ENCODE measurements around the gene ABCC12.

The ABCC12 gene

GRCh38 chr16:48131201-48131935 is 24.4 kb downstream of the ABCC12 start:
- DNase-seq, result no peak

DNA sequence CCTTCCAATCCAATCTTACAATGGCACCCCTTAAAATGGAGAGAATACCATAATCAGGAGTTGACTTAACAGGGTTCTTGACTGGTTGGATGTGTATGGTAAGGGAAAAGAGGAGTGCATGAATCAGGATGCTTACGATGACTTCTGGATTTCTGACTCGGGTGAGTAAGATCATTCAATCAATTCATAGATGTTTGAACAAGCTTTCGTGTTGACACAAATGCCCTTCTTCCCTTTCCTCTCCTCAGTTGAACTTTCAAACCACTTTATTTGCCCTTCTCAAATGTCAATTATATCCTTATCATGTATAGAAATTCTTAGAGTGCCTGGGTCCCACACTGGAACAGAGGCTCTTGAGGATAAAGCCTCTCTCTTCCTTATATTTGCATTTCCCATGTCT is 25.9 kb downstream of the ABCC12 start:
- DNase-seq, result no peak

GRCh38 chr16:48128769-48129168 is 27.0 kb downstream of the ABCC12 start:
- no peak for DNase-seq

DNA sequence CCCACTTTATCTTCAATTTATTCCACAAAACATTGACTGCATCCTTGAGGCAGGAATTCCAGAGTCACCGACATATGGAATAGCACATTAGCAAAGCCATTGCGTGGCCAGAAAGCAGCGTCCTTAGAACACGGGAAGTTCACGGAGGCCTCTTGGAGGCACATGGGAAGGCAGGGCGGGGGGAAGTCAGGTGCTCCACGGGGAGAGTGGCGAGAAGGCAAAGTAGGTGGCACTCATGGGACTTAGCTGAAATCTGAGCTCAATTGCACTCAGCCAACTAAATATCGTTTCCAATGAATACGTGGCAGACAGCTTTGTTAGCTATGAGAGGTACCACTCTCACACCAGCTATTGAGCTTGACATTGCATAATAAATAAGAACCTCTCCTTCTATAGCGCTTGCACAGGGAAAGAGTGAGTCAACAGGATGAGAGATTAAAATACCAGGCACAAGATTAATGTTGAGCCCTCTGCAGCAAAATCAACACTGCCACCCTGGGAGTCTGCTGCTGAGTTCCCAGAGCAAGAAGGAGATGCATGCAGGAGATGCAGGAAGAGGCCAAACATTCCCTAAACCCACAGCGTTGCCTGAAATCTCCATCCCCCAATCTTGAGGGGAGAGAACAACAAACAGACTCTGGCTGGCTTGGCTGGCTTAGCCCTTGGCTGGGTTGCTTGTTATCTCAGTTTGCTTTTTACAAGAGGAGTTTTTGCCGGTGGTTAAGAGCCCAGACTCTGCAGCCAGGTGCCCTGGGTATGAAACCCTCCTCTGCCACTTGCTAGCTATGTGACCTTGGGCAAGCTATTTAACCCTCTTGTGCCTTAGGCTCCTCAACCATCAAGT is 28.8 kb downstream of the ABCC12 start:
- no peak for DNase-seq

GRCh38 chr16:48125888-48126287 is 29.9 kb downstream of the ABCC12 start:
- DNase-seq, result no peak

DNA sequence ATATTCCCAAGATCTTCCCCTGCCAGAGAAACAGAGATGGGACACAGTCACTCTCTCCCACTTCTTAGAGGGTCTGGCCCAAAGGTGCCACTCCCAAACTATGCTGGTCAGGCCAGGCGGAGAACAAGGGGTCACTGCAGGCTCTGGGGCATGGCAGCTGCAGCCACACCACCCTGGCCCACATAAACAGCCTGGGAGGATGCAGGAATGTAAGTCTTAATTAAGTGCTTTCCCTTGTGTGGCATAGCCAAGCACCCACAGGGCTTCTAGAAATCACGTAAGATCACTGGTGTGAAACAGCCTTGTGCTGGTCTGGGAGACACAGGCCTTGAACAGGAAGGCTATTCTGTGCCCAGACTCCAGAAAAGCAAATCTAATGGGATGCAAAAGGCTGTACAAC is 31.5 kb downstream of the ABCC12 start:
- no peak for DNase-seq

DNA sequence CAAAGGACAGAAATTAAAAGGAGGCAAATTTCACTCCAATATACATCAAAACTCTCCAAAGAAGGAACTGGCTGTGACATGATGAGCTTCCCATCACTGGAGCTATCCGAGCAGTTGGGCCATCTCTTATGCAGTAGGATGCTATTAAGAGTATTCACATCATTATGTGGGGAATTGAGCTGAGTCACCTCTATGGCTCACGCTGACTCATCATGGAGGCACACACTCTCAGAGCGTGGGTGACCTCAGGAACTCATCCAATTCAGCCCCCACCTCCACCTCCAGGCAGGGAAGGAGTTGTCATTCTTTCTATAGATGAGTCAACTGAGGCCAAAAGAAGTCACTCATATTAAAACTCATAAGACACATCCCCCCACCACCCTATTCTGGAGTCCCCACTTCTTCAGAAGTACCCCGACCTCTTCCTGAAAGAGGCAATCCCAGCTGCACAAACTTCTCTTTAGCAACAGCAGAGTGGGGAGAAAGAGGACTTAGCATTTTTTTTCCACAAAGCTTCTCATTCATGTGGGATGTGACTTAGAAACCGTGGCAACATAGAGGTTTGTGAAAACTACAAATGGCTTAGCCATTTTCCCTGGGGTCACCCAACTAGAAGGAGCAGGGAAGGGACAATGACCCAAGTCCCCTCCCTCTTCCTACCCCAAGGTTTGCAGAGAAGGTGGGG is 32.5 kb downstream of the ABCC12 start:
- DNase-seq, result no peak

- DNase-seq, result no peak
Measured at GRCh38 chr16:48121276-48121675, 34.5 kb downstream of the ABCC12 start.

- DNase-seq, result no peak
Measured at GRCh38 chr16:48118841-48119240, 37.0 kb downstream of the ABCC12 start.

DNA sequence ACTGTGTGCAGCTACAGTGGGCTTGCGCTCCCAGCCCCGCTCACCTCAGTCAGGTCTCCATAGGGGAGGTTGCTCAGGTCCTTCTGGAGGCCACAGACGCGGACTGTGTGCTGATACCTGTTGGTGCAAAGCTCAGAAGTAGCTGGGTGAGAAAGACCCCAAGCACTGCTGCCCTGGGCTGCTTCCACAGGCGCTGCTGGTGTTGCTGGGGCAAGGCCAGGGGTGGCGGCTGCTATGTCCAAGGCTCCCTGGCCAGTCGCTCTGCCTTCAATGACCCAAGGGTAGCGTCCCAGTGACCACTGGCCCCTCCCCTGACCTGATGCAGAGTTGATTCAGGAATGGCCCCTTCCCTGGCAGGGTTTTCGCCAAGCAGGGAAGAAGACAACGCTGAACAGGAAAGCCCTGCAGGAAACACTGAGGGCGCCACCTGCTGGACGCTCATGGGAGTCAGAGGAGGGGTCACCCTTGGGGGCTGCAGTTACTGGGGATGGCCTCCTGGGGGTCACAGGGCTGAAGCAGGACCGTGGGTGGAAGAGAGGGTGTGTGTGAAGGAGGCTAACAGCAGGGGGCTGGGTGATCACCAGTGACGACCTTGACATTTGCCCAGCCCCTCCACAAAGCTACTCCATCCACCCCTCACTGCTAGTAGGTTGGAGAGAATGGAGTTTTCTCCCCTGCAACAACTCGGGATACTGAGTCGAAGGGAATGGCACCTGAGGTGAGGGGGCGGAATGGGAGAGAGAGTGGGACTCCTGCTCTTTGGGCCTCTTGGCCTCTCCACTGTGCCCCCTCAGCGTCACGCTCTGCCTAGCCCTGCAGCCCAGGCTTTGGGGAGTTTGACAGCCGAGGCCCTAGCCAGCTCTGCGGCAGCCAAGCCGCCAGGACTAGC is 38.3 kb downstream of the ABCC12 start:
- DNase-seq, result peak; percentile 14

GRCh38 chr16:48115299-48115698 is 40.5 kb downstream of the ABCC12 start:
- DNase-seq, result no peak

DNA sequence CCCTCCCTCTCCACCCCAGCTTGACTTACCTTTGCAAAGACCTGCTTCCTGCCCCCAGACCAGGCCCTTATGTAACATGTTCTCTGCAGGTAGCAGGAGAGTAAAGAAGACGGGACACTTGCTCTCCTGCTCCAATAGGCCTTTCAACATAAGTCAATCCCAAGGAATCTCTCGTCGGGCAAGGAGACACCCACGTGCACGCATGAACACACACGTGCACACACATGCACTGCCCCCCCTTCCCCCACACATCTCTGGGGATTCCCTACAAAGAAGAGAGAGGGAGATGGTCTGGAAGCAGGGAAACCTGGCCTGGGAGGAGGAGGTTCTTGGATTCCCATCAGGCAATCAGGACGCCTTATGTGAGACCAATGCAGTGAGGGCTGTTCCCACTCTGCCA is 41.4 kb downstream of the ABCC12 start:
- no peak for DNase-seq

GRCh38 chr16:48113471-48113870 is 42.3 kb downstream of the ABCC12 start:
- DNase-seq, result no peak

GRCh38 chr16:48113001-48113400 is 42.8 kb downstream of the ABCC12 start:
- DNase-seq, result no peak

DNA sequence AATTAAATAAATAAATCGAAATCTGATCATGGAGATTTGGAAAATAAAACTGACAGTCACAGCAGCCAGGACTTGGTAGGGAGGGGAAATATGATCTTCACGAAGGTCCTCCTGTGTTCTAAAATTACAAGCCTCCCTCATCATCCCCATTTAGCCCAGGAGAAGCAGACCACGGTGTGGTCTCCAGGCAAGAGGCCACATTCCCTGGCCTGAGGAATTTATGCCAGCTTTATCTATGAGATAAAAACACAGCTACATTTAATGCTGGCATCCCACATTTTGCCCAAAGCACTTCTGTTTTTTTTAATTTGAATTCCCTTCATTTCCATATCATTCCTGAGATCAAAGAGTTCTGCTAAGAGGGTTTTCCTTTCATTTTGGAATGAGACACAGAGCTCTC is 43.2 kb downstream of the ABCC12 start:
- DNase-seq, result no peak

- no peak for DNase-seq
Measured at GRCh38 chr16:48110982-48111381, 44.8 kb downstream of the ABCC12 start.

DNA sequence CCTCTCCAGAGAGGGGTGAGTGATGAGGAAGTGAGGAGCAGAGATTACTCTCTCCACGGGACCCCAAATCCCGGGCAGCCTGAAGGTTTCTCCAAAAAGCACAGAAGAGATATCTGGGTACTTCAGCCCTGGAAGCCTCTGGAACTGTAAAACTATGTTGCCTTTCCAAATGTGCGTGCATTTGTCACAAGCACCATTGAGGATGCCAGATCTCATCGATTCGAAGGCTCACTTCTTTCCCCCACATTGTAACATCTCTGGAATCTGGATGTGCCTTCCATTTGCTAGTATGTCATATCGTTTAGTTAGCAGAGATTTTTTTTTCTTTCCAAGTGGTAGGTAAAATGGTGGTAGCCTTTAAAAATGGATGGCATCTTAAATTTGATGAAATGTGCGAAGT is 45.8 kb downstream of the ABCC12 start:
- DNase-seq, result no peak

GRCh38 chr16:48109475-48109874 is 46.3 kb downstream of the ABCC12 start:
- no peak for DNase-seq

GRCh38 chr16:48106446-48106845 is 49.3 kb downstream of the ABCC12 start:
- DNase-seq, result no peak

Measured in NCI-H146 (cell line).